ENCODE results near the gene DNAJB9.

GRCh38 chr7:108533712-108534111, 36.0 kb upstream of the DNAJB9 start:
- no peak for TF ChIP-seq TAF1 (IDR thresholded peaks at IDR 0.05; ENCODE audit: borderline replicate concordance, low read depth, low read length)
- no peak for TF ChIP-seq USF1 (IDR thresholded peaks at IDR 0.05; ENCODE audit: borderline replicate concordance, extremely low read length, insufficient read depth, low read depth, low read length)
- no peak for TF ChIP-seq EP300 (IDR thresholded peaks at IDR 0.05; ENCODE audit: borderline replicate concordance in 1 of 2, control insufficient read depth in 1 of 2, low read depth in 2 of 2, low read length in 2 of 2)
- TF ChIP-seq ZZZ3 (IDR thresholded peaks at IDR 0.05; ENCODE audit: control insufficient read depth, insufficient read length, low read depth) = no peak
- TF ChIP-seq POLR2A (IDR thresholded peaks at IDR 0.05; ENCODE audit: low read depth, low read length) = no peak
- no peak for TF ChIP-seq TARDBP (IDR thresholded peaks at IDR 0.05; ENCODE audit: borderline replicate concordance)
- no peak for TF ChIP-seq NKRF (conservative IDR thresholded peaks at IDR 0.05)
